ENCODE measurements around the gene ALK.

Gene ALK

GRCh38 chr2:29246383-29247300, 674.7 kb downstream of the ALK start:
- TF ChIP-seq REST (IDR thresholded peaks at IDR 0.05; ENCODE audit: insufficient read depth in 1 of 2, low read depth in 2 of 2, low read length in 2 of 2): no peak
- no peak for TF ChIP-seq FOXP2 (optimal IDR thresholded peaks at IDR 0.05; ENCODE audit: borderline replicate concordance, extremely low read depth, extremely low read length, insufficient read depth)
- TF ChIP-seq TAF1 (IDR thresholded peaks at IDR 0.05; ENCODE audit: borderline replicate concordance, insufficient read depth, low read length): no peak
- TF ChIP-seq POLR2AphosphoS5 (IDR thresholded peaks at IDR 0.05; ENCODE audit: low read depth, low read length): no peak
- TF ChIP-seq SIN3A (IDR thresholded peaks at IDR 0.05; ENCODE audit: borderline replicate concordance, insufficient read depth, low read length): no peak

GRCh38 chr2:29245742-29246382, 675.5 kb downstream of the ALK start:
- TF ChIP-seq TAF1 (IDR thresholded peaks at IDR 0.05; ENCODE audit: borderline replicate concordance, insufficient read depth, low read length) (no peak), POLR2AphosphoS5 (IDR thresholded peaks at IDR 0.05; ENCODE audit: low read depth, low read length) (no peak), REST (IDR thresholded peaks at IDR 0.05; ENCODE audit: insufficient read depth in 1 of 2, low read depth in 2 of 2, low read length in 2 of 2) (no peak), FOXP2 (optimal IDR thresholded peaks at IDR 0.05; ENCODE audit: borderline replicate concordance, extremely low read depth, extremely low read length, insufficient read depth) (no peak), SIN3A (IDR thresholded peaks at IDR 0.05; ENCODE audit: borderline replicate concordance, insufficient read depth, low read length) (no peak)

GRCh38 chr2:29242621-29243375, 678.6 kb downstream of the ALK start:
- TF ChIP-seq SIN3A (IDR thresholded peaks at IDR 0.05; ENCODE audit: borderline replicate concordance, insufficient read depth, low read length) (no peak), TAF1 (IDR thresholded peaks at IDR 0.05; ENCODE audit: borderline replicate concordance, insufficient read depth, low read length) (no peak), FOXP2 (optimal IDR thresholded peaks at IDR 0.05; ENCODE audit: borderline replicate concordance, extremely low read depth, extremely low read length, insufficient read depth) (no peak), POLR2AphosphoS5 (IDR thresholded peaks at IDR 0.05; ENCODE audit: low read depth, low read length) (no peak), REST (IDR thresholded peaks at IDR 0.05; ENCODE audit: insufficient read depth in 1 of 2, low read depth in 2 of 2, low read length in 2 of 2) (no peak)

- TF ChIP-seq TAF1 (IDR thresholded peaks at IDR 0.05; ENCODE audit: borderline replicate concordance, insufficient read depth, low read length) (no peak), SIN3A (IDR thresholded peaks at IDR 0.05; ENCODE audit: borderline replicate concordance, insufficient read depth, low read length) (no peak), REST (IDR thresholded peaks at IDR 0.05; ENCODE audit: insufficient read depth in 1 of 2, low read depth in 2 of 2, low read length in 2 of 2) (no peak), FOXP2 (optimal IDR thresholded peaks at IDR 0.05; ENCODE audit: borderline replicate concordance, extremely low read depth, extremely low read length, insufficient read depth) (no peak), POLR2AphosphoS5 (IDR thresholded peaks at IDR 0.05; ENCODE audit: low read depth, low read length) (no peak)
Measured at GRCh38 chr2:29241955-29242565, 679.3 kb downstream of the ALK start.
